SK-N-SH treated with all-trans-retinoic acid at 6 μM for 48 hours (cell line): ENCODE measurements around the gene SLK.

ENCODE experiments used
- ARNTL ChIP-seq: fragments of 450-650 bp; formaldehyde crosslinking; IDR thresholded peaks from 2 replicates; pipeline ENCODE4 v1.5.0; 2020; ENCODE audit warnings: low read depth, mild to moderate bottlenecking, moderate library complexity, borderline replicate concordance
- BACH2 ChIP-seq: fragments of 250-450 bp; sonication (Bioruptor Pico); IDR thresholded peaks from 2 replicates; pipeline ENCODE4 v1.9.0; 2021; ENCODE audit warnings: mild to moderate bottlenecking, borderline replicate concordance
- CREB5 ChIP-seq: fragments of 250-450 bp; sonication (Bioruptor Pico); IDR thresholded peaks from 2 replicates; pipeline ENCODE4 v1.5.1; 2020; ENCODE audit warnings: low read depth, mild to moderate bottlenecking, moderate library complexity
- GLIS3 ChIP-seq: fragments of 250-450 bp; sonication (Bioruptor Pico); IDR thresholded peaks from 2 replicates; pipeline ENCODE4 v1.5.0; 2020; ENCODE audit warnings: mild to moderate bottlenecking, moderate library complexity
- OSR1 ChIP-seq: fragments of 250-450 bp; sonication (Bioruptor Pico); IDR thresholded peaks from 2 replicates; pipeline ENCODE4 v1.8.0; 2022; ENCODE audit warnings: moderate library complexity, mild to moderate bottlenecking, inconsistent platforms
- PATZ1 ChIP-seq: fragments of 250-450 bp; sonication (Bioruptor Pico); IDR thresholded peaks from 2 replicates; pipeline ENCODE4 v1.8.0; 2020; ENCODE audit warnings: mild to moderate bottlenecking, moderate library complexity, borderline replicate concordance
- POU6F1 ChIP-seq: fragments of 250-450 bp; sonication (Bioruptor Pico); IDR thresholded peaks from 2 replicates; pipeline ENCODE4 v1.8.0; 2021; ENCODE audit warnings: low read depth, mild to moderate bottlenecking, moderate library complexity, borderline replicate concordance
- SNAI2 ChIP-seq: fragments of 250-450 bp; sonication (Bioruptor Pico); IDR thresholded peaks from 2 replicates; pipeline ENCODE4 v1.5.0; 2020; ENCODE audit warnings: mild to moderate bottlenecking, moderate library complexity
- TCF4 ChIP-seq: fragments of 250-450 bp; sonication (Bioruptor Pico); IDR thresholded peaks from 2 replicates; pipeline ENCODE4 v1.8.0; 2021; ENCODE audit warnings: mild to moderate bottlenecking, moderate library complexity, borderline replicate concordance
- TSHZ2 ChIP-seq: fragments of 250-450 bp; sonication (Bioruptor Pico); IDR thresholded peaks from 2 replicates; pipeline ENCODE4 v1.5.0; 2020; ENCODE audit warnings: mild to moderate bottlenecking, moderate library complexity
- ZFP3 ChIP-seq: fragments of 250-450 bp; sonication (Bioruptor Pico); IDR thresholded peaks from 2 replicates; pipeline ENCODE4 v1.5.0; 2020; ENCODE audit warnings: mild to moderate bottlenecking, moderate library complexity
- ZFP30 ChIP-seq: fragments of 450-650 bp; formaldehyde crosslinking; IDR thresholded peaks from 2 replicates; pipeline ENCODE4 v1.5.0; 2022; ENCODE audit warnings: mild to moderate bottlenecking, moderate library complexity
- ZNF565 ChIP-seq: fragments of 450-650 bp; formaldehyde crosslinking; conservative IDR thresholded peaks from 2 replicates; pipeline ENCODE4 v1.5.0; 2020; ENCODE audit warnings: low read depth, mild to moderate bottlenecking, moderate library complexity
- ZNF70 ChIP-seq: fragments of 450-650 bp; formaldehyde crosslinking; IDR thresholded peaks from 2 replicates; pipeline ENCODE4 v1.5.0; 2020; ENCODE audit warnings: mild to moderate bottlenecking, moderate library complexity

- TF ChIP-seq POU6F1 (no peak), SNAI2 (no peak), ZFP30 (CRISPR knock-in tag) (no peak), PATZ1 (CRISPR knock-in tag) (no peak), ZNF70 (CRISPR knock-in tag) (no peak), ZFP3 (CRISPR knock-in tag) (no peak), GLIS3 (no peak), ARNTL (CRISPR knock-in tag) (no peak), TCF4 (no peak), OSR1 (no peak), CREB5 (CRISPR knock-in tag) (no peak), BACH2 (CRISPR knock-in tag) (no peak), TSHZ2 (CRISPR knock-in tag) (no peak), ZNF565 (no peak)
Measured at GRCh38 chr10:104056619-104057273, 89.8 kb downstream of the SLK start.
